Colonic mucosa (tissue), 4 donors: Measurements from ENCODE around the gene BMF. TPM values are rescaled to one million over a fixed set of nuclear protein-coding genes. Genes with fewer than 3 reads are reported as not detected.

Experiments
- DNase-seq: peaks from one replicate; pipeline ENCODE4 v3.0.0-alpha.2; 2020
- H3K27ac ChIP-seq: fragments of 200-600 bp; one replicate; pipeline ENCODE4 v1.8.0; 2021
- H3K27me3 ChIP-seq: fragments of 200-600 bp; one replicate; pipeline ENCODE4 v1.8.0; 2021
- H3K36me3 ChIP-seq: fragments of 200-600 bp; one replicate; pipeline ENCODE4 v1.8.0; 2021
- H3K4me1 ChIP-seq: fragments of 200-600 bp; one replicate; pipeline ENCODE4 v1.8.0; 2021; ENCODE audit warnings: mild to moderate bottlenecking
- H3K4me3 ChIP-seq: fragments of 200-600 bp; one replicate; pipeline ENCODE4 v1.8.0; 2021
- H3K9ac ChIP-seq, 2 donors: one replicate each; pipeline ENCODE4 v1.7.0; 2013; ENCODE audit warnings: control low read depth in 2 of 2, low read depth in 2 of 2, low read length in 2 of 2
- H3K9me3 ChIP-seq: fragments of 200-600 bp; one replicate; pipeline ENCODE4 v1.8.0; 2021
- CTCF ChIP-seq: fragments of 200-600 bp; IDR thresholded peaks from one replicate; pipeline ENCODE4 v1.8.0; 2022; ENCODE audit warnings: antibody characterized with exemption, mild to moderate bottlenecking
- intact Hi-C: fragments of 100-400 bp; cut with DNase I; formaldehyde crosslinking; loops from one replicate; pipeline ENCODE4 v1.14.1; 2022
- total RNA-seq, 2 donors: library from RNA; stranded (reverse); fragmentation: NEBNext Ultra II Directional in 1 of 2; extraction: Animal tissue kit (Norgen Biotek cat#: 25700) in 1 of 2; gene quantifications; one replicate each; pipeline ENCODE4 v1.2.1, GENCODE V29; 2021
- donor health status: healthy.
- donor health status: DM: no; HTN: no; CAD: no.
- donor health status: DM: no; HTN: no; CAD: no.

The BMF gene
- total RNA-seq, 2 donors from 2014 or later: 5.0 to 11.6 TPM

GRCh38 chr15:40087991-40088928 is 20.4 kb downstream of the BMF start:
- no peak for TF ChIP-seq CTCF
- Histone ChIP-seq H3K27me3 (no peaks in the 10 kb centered on the region), H3K27ac (no peak overlapping the region), H3K9me3 (no peaks in the 10 kb centered on the region), H3K36me3 (no peaks in the 10 kb centered on the region), H3K4me3 (no peak overlapping the region), H3K9ac (no peak overlapping the region), H3K4me1 (peaks cover 5% of the 10 kb centered on the region)
- no peak for DNase-seq
- intact Hi-C loops: no loop called here

GRCh38 chr15:40087068-40087810 is 21.4 kb downstream of the BMF start:
- no peak overlapping the region for H3K9ac ChIP-seq
- H3K4me1 ChIP-seq: peaks cover 7% of the 10 kb centered on the region
- H3K9me3 ChIP-seq: no peaks in the 10 kb centered on the region
- H3K27ac ChIP-seq: no peak overlapping the region
- H3K27me3 ChIP-seq: no peaks in the 10 kb centered on the region
- intact Hi-C loops: no loop called here
- TF ChIP-seq CTCF: no peak
- no peak overlapping the region for H3K4me3 ChIP-seq
- H3K36me3 ChIP-seq: no peaks in the 10 kb centered on the region
- DNase-seq: no peak

GRCh38 chr15:40085266-40085665 is 23.4 kb downstream of the BMF start:
- H3K9me3 ChIP-seq: no peaks in the 10 kb centered on the region
- H3K4me1 ChIP-seq: peaks cover 7% of the 10 kb centered on the region
- no peak overlapping the region for H3K4me3 ChIP-seq
- no peaks in the 10 kb centered on the region for H3K36me3 ChIP-seq
- no peak for TF ChIP-seq CTCF
- H3K27ac ChIP-seq: no peak overlapping the region
- DNase-seq: no peak
- no peak overlapping the region for H3K9ac ChIP-seq
- intact Hi-C loops: no loop called here
- H3K27me3 ChIP-seq: no peaks in the 10 kb centered on the region

- Histone ChIP-seq H3K27me3 (no peaks in the 10 kb centered on the region), H3K9me3 (no peaks in the 10 kb centered on the region), H3K27ac (no peak overlapping the region), H3K4me1 (peaks cover 7% of the 10 kb centered on the region), H3K36me3 (no peaks in the 10 kb centered on the region), H3K4me3 (no peak overlapping the region), H3K9ac (no peak overlapping the region)
- no peak for TF ChIP-seq CTCF
- no peak for DNase-seq
- intact Hi-C loops: no loop called here
Observed at GRCh38 chr15:40084650-40085049, 24.0 kb downstream of the BMF start.

GRCh38 chr15:40082195-40082883 is 26.3 kb downstream of the BMF start:
- H3K4me1 ChIP-seq: peaks cover 7% of the 10 kb centered on the region

More at GRCh38 chr15:40082195-40082883, 26.3 kb downstream of the BMF start:
- intact Hi-C loops: no loop called here
- Histone ChIP-seq H3K9ac (peak overlapping the region; percentile 28 to 64), H3K9me3 (no peaks in the 10 kb centered on the region), H3K27me3 (no peaks in the 10 kb centered on the region), H3K4me3 (peak overlapping the region; percentile 5), H3K27ac (peak overlapping the region; percentile 66), H3K36me3 (no peaks in the 10 kb centered on the region)
- peak; percentile 66 for DNase-seq
- TF ChIP-seq CTCF: no peak
